HG03159 (cell line): Measurements from ENCODE around the gene ACYP1.
"Not testable (repeated sequence)": the region's sequence is repeated elsewhere in the genome, so short reads cannot be mapped to it uniquely, and the experiment has no call there.

ENCODE experiments used
- ATAC-seq: cut with Tn5 transposase; IDR thresholded peaks from one replicate; pipeline ENCODE4 v1.9.1; 2021; ENCODE audit warnings: mild to moderate bottlenecking, moderate library complexity; ENCODE audit not compliant: unreplicated experiment

The ACYP1 gene

GRCh38 chr14:75068294-75069120, 4.7 kb upstream of the ACYP1 start:
- ATAC-seq = no peak

DNA sequence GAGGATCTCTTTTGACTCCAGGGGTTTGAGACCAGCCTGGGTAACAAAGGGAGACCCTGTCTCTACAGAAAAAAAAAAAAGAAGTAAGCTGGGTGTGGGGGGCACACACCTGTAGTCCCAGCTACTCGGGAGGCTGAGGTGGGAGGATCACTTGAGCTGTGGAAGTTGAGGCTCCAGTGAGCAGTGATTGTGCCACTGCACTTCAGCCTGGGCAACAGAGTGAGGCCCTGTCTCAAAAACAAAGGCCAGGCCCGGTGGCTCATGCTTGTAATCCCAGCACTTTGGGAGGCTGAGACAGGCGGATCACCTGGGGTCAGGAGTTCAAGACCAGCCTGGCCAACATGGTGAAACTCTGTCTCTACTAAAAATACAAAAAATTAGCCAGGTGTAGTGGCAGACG, 3.9 kb upstream of the ACYP1 start:
- not testable (repeated sequence) for ATAC-seq

- ATAC-seq = no peak
Measured at GRCh38 chr14:75067212-75067611, 3.4 kb upstream of the ACYP1 start.

- ATAC-seq = no peak
Measured at GRCh38 chr14:75066691-75067090, 2.9 kb upstream of the ACYP1 start.

DNA sequence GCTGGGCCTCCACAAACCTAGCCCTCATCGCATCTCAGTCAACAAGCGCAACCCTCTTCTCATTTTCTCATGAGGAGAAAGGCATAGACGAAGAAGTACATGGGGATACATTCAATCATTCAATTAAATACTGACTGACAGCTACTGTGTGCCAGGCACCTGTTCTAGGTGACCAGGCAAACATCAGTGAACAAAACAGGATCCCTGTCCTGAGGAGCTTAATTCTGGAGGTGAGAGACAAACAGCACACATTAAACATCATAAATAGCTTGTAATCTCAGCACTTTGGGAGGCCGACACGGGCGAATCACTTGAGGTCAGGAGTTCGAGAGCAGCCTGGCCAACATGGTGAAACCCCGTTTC, 362 bp upstream of the ACYP1 start:
- ATAC-seq = peak; percentile 24

GRCh38 chr14:75063013-75063412, 811 bp downstream of the ACYP1 start:
- ATAC-seq = no peak

DNA sequence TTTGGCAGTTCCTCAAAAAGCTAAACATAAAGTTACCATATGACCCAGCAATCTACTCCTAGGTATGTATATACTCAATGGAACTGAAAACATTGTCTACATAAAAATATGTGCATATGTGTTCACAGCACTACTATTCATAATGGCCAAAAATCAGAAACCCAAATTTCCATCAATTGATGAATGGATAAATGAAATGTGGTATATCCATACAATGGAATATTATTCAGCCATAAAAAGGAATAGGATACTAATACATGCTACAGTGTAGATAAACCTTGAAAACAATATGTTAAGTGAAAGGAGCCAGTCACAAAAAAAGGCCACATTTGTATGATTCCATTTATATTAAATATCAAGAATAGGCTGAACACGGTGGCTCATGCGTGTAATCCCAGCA, 3.4 kb downstream of the ACYP1 start:
- no peak for ATAC-seq

- no peak for ATAC-seq
Measured at GRCh38 chr14:75059642-75060041, 4.2 kb downstream of the ACYP1 start.

GRCh38 chr14:75054421-75054820, 9.4 kb downstream of the ACYP1 start:
- ATAC-seq = no peak

- ATAC-seq = no peak
Measured at GRCh38 chr14:75053396-75054291, 10.2 kb downstream of the ACYP1 start.

- ATAC-seq = peak; percentile 21
Measured at GRCh38 chr14:75051556-75051899, 12.3 kb downstream of the ACYP1 start.

DNA sequence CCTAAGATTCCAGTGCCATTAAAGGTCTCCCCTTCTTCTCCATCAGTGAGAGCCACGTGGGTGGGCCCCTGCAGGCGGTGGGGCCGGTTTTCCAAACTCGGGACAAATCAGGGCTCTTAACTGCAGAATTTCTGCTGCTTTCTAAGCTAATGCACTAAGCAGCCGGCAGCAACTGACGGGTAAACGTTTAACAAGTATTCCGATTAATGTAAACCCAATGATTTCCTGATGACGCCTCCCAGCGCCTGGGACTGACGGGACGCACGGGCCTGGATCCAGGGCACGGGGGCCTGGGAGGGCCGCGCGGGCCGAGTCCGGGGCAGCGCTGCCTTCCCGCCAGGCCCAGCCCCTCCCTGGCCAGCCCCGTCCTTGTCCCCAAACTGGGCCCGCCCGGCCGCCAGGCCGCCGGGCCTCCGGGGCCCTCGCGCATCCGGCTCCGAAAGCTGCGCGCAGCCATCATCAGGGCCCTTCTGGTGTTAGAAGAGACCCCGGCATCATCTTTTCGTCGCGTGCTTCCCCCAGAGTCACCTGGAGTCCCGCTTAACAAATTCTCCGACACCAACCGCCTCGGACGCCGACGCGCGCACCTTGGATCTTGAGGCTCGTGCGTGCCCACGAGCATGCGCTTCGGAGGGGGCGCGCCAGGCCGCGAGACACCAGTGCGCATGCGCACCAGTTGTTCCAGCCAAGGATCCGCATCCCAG, 12.8 kb downstream of the ACYP1 start, which contains the start of gene MLH3:
Gene MLH3 (minus strand): TSS at position 616 of the 704 bp plus-strand sequence. CDS start 1,812 bp downstream, outside the sequence.
- ATAC-seq = peak; percentile 66

DNA sequence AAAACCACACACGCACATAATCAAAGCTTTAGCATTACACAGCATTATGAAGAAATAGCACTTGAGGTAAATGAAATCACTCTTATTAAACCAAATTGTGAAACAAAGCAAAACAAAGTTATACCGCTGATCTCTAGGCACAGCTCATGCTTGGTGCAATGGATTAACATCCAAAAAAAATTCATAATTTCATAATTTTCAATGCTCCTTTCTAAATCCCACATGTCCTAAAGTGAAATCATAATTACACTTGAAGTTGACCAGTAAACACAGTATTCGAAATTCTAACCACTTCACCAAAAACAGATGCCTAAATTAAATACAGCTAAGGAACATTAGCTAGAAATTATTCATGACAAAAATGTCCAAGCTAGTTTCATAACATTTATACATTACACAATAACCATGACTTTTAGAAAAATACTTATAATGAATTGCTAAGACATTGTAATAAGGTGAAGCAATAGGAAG, 14.1 kb downstream of the ACYP1 start:
- no peak for ATAC-seq

- no peak for ATAC-seq
Measured at GRCh38 chr14:75049136-75049535, 14.7 kb downstream of the ACYP1 start.

DNA sequence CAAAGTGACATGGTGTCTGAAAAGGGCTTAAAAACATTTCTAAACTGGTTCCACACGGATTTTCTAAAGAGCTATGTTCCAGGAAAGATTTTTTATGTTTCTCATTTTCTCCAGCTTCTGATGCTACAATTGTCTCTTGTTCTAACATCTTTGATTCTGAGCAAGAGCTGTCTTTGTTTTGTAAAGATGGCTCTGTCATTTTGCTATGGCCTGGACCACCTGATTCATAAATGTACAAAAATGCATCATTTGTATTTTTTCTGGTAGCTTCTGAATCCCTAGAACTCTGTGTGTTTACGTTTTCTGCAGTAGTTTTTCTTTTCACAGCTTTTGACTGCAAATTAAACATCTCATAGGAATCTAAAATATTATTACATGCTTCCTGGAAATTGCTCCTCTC, 15.7 kb downstream of the ACYP1 start:
- no peak for ATAC-seq

DNA sequence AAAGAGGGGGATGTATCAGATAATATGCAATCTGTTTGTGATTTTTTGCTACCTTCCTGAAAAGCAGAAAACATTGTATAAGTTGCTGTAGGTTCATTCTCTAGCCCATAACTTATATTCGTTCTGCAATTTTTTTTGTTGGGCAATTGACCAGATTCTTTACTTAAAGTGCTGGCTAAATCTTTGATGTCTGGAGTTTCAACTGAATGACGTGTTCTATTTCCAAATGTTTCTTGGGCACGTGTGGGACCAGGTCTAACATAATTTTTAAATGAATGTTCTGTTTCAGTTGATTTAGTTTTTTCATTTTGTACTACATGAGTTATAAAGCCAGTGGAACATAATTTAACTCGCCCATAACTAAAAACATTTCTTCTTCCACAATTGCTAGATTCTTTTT, 16.3 kb downstream of the ACYP1 start:
- no peak for ATAC-seq

DNA sequence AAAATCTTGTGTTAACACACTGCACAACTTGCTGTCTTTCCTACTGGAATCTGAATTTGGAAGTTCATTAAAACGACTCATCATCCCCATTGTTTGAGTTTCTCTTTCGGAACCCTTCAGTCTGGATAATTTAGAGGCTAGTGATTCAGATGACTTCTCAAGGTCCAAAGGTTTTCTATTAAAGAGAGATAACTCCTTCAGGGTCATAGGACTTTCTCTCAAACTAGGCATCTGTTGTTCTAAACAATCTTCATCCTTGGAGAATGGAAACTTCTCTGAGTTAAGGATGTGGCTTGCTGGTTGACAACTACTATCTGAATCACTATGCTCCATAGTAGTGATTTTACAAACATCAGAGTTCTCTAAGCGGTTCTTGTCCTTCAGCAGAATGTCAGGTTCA, 16.9 kb downstream of the ACYP1 start:
- ATAC-seq = no peak

DNA sequence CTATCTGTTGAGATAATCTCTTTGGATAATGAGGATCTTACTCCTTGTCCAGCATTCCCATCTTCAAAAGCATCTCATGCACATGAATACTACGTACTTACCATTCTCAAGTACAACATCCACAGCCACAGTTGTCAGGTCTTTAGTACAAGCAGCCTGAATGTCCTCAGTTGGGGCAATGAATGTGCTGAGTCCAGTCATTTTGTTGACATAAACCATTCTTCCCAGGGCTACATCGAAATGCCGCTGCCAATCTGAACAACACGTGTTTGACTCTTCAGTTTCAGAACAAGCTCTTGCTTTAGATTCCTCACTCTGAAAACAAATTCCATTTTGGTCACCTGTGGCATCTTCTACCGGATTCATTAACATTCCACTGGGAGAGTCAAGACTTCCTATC, 17.5 kb downstream of the ACYP1 start:
- ATAC-seq = no peak

GRCh38 chr14:75044752-75045151, 19.1 kb downstream of the ACYP1 start:
- no peak for ATAC-seq

DNA sequence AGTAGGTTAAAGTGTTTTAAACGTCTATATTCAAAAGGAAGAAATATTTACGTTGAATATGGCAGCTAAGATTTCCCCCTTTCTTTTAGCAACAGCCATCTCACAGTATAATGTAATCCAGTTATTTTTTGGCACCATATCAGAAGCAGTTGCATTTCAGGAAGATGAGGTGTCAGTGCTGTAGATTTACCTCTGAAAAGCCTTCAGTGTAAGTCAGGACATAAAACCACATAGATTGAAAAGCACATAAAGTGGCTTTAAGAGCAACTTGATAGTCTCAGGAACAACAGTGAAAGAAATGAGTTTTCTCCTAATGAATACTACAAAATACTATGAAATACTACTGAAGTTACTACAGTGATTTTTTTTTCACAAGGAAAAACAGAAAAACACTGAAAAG, 19.5 kb downstream of the ACYP1 start:
- no peak for ATAC-seq

GRCh38 chr14:75042035-75042434, 21.8 kb downstream of the ACYP1 start:
- no peak for ATAC-seq
